GM12878 (cell line): ENCODE measurements around the gene DHRS7B. TPM values are rescaled to one million over a fixed set of nuclear protein-coding genes. Genes with fewer than 3 reads are reported as not detected.

ENCODE experiments used
- BHLHE40 ChIP-seq, 2 experiments: fragments of 450-650 bp in 1 of 2; IDR thresholded peaks; 2 replicates each; pipeline ENCODE4 v1.6.1; 2011 to 2017; ENCODE audit warnings: low read depth in 2 of 2, borderline replicate concordance in 1 of 2, improper control_type of control experiment in 1 of 2, low read length in 1 of 2, mild to moderate bottlenecking in 1 of 2
- CREM ChIP-seq: IDR thresholded peaks from 2 replicates; pipeline ENCODE4 v1.6.1; 2014; ENCODE audit warnings: antibody characterized with exemption, low read depth
- CUX1 ChIP-seq: IDR thresholded peaks from 2 replicates; pipeline ENCODE4 v1.6.1; 2012; ENCODE audit warnings: improper control_type of control experiment, low read depth, low read length; ENCODE audit not compliant: insufficient replicate concordance
- ELK1 ChIP-seq: IDR thresholded peaks from 2 replicates; pipeline ENCODE4 v1.6.1; 2012; ENCODE audit warnings: low read depth, low read length, improper control_type of control experiment
- HCFC1 ChIP-seq: fragments of 150-350 bp; IDR thresholded peaks from 2 replicates; pipeline ENCODE4 v1.6.1; 2014; ENCODE audit warnings: low read length
- HDAC6 ChIP-seq: fragments of 200-600 bp; sonication (generic); IDR thresholded peaks from one replicate; pipeline ENCODE4 v1.8.0; 2017; ENCODE audit warnings: antibody characterized with exemption; ENCODE audit not compliant: unreplicated experiment
- NBN ChIP-seq: fragments of 450-650 bp; IDR thresholded peaks from 2 replicates; pipeline ENCODE4 v1.6.1; 2016
- PBX3 ChIP-seq: IDR thresholded peaks from 2 replicates; pipeline ENCODE4 v1.6.1; 2011; ENCODE audit warnings: mild to moderate bottlenecking, low read depth, low read length, moderate library complexity; ENCODE audit not compliant: insufficient replicate concordance
- POU2F2 ChIP-seq: IDR thresholded peaks from 3 replicates; pipeline ENCODE4 v1.6.1; 2011; ENCODE audit warnings: low read depth, mild to moderate bottlenecking, low read length, borderline replicate concordance
- RB1 ChIP-seq: fragments of 450-650 bp; formaldehyde crosslinking; IDR thresholded peaks from 2 replicates; pipeline ENCODE4 v1.6.1; 2017; ENCODE audit warnings: mild to moderate bottlenecking, borderline replicate concordance
- SKIL ChIP-seq: fragments of 450-650 bp; IDR thresholded peaks from 2 replicates; pipeline ENCODE4 v1.6.1; 2017; ENCODE audit warnings: mild to moderate bottlenecking, low read depth, inconsistent platforms; ENCODE audit not compliant: poor library complexity, severe bottlenecking
- SPI1 ChIP-seq: IDR thresholded peaks from 2 replicates; pipeline ENCODE4 v1.6.1; 2011; ENCODE audit warnings: low read depth, mild to moderate bottlenecking, low read length, moderate library complexity, borderline replicate concordance; ENCODE audit not compliant: insufficient read depth
- polyA plus RNA-seq, 11 experiments: library from polyadenylated mRNA; depleted of rRNA in 4 of 11; unstranded in 6 of 11; stranded (reverse) in 5 of 11; fragments of >200 nt; fragmentation: Nextera tagmentation in 4 of 11; fragmentation: Illumina TruSeq in 1 of 11; extraction: Ambion mirVana in 4 of 11; extraction: Trizol in 1 of 11; gene quantifications; 1 replicate in 1 of 11; 2 replicates in 10 of 11; pipeline versions ENCODE4 v1.2.1 to v1.2.3, GENCODE V29; 2011 to 2016; ENCODE audit warnings: inconsistent platforms in 2 of 11, missing spikeins in 2 of 11, low read depth in 1 of 11
- total RNA-seq, 4 experiments: library from RNA; depleted of rRNA in 3 of 4; stranded (reverse); fragments of >200 nt in 3 of 4; fragmentation: Illumina TruSeq in 1 of 4; extraction: Trizol in 1 of 4; gene quantifications; 2 replicates each; pipeline versions ENCODE4 v1.2.1 to v1.2.3, GENCODE V29; 2013 to 2021

Gene DHRS7B
- total and polyA plus RNA-seq, 10 of the 15 experiments (the other 5 are each of a cell fraction or from before 2014, with no cell fraction given): 11.1 to 35.6 (median 23.0) TPM

GRCh38 chr17:21171309-21171922 is 44.7 kb downstream of the DHRS7B start (continued):
- TF ChIP-seq POU2F2 (no peak), HDAC6 (no peak), NBN (no peak), HCFC1 (no peak), BHLHE40 (IDR thresholded peaks at IDR 0.05; ENCODE audit: borderline replicate concordance in 1 of 2, low read depth in 2 of 2, low read length in 1 of 2) (peak; percentile 10 to 16; a peak in 1 of 4 replicates), RB1 (no peak), SPI1 (peak; percentile 43; the same call in 1 of the 2 replicates), PBX3 (no peak), SKIL (no peak), CUX1 (no peak), ELK1 (no peak), CREM (no peak)
- TF ChIP-seq, all 136 proteins: peak for 10
